ENCODE results near the gene AFAP1L1. TPM values are rescaled to one million over a fixed set of nuclear protein-coding genes. Genes with fewer than 3 reads are reported as not detected.

The AFAP1L1 gene
- total RNA-seq, 1 donor = 2.3 TPM

- DNase-seq (ENCODE audit: low read depth) = no peak
- no peak overlapping the region for H3K4me3 ChIP-seq (ENCODE audit: low read depth, low read length)
- TF ChIP-seq CTCF (IDR thresholded peaks at IDR 0.05; ENCODE audit: insufficient read depth, low read length) = no peak
These were observed 10.4 kb upstream of the AFAP1L1 start for GRCh38 chr5:149261246-149261645.

GRCh38 chr5:149262315-149262714 lies 9.3 kb upstream of the AFAP1L1 start:
- no peak for TF ChIP-seq CTCF (IDR thresholded peaks at IDR 0.05; ENCODE audit: insufficient read depth, low read length)
- no peak for DNase-seq (ENCODE audit: low read depth)
- no peak overlapping the region for H3K4me3 ChIP-seq (ENCODE audit: low read depth, low read length)

GRCh38 chr5:149264439-149265067 lies 7.1 kb upstream of the AFAP1L1 start:
- H3K4me3 ChIP-seq (ENCODE audit: low read depth, low read length) = no peak overlapping the region
- DNase-seq (ENCODE audit: low read depth) = no peak
- peak; percentile 33 for TF ChIP-seq CTCF (IDR thresholded peaks at IDR 0.05; ENCODE audit: insufficient read depth, low read length)

GRCh38 chr5:149265068-149265465 lies 6.6 kb upstream of the AFAP1L1 start:
- TF ChIP-seq CTCF (IDR thresholded peaks at IDR 0.05; ENCODE audit: insufficient read depth, low read length) = no peak
- no peak for DNase-seq (ENCODE audit: low read depth)
- H3K4me3 ChIP-seq (ENCODE audit: low read depth, low read length) = no peak overlapping the region

GRCh38 chr5:149265597-149265996 lies 6.1 kb upstream of the AFAP1L1 start:
- H3K4me3 ChIP-seq (ENCODE audit: low read depth, low read length) = no peak overlapping the region
- DNase-seq (ENCODE audit: low read depth) = peak; percentile 57
- peak; percentile 48 for TF ChIP-seq CTCF (IDR thresholded peaks at IDR 0.05; ENCODE audit: insufficient read depth, low read length)

- H3K4me3 ChIP-seq (ENCODE audit: low read depth, low read length) = no peak overlapping the region
- no peak for DNase-seq (ENCODE audit: low read depth)
- TF ChIP-seq CTCF (IDR thresholded peaks at IDR 0.05; ENCODE audit: insufficient read depth, low read length) = no peak
These were observed 4.3 kb upstream of the AFAP1L1 start for GRCh38 chr5:149267241-149267973.
